SK-N-MC (cell line): ENCODE data around the gene ADCY9.

ENCODE experiments used
- EZH2 ChIP-seq: fragments of 200-600 bp; sonication (generic); IDR thresholded peaks from one replicate; pipeline ENCODE4 v1.6.1; 2017; ENCODE audit warnings: antibody characterized with exemption
- FOXP2 ChIP-seq: optimal IDR thresholded peaks from 2 replicates; pipeline ENCODE3; 2011; ENCODE audit warnings: mild to moderate bottlenecking, moderate library complexity; ENCODE audit not compliant: insufficient read depth; ENCODE audit errors: extremely low read length, control extremely low read depth
- POLR2AphosphoS5 ChIP-seq: IDR thresholded peaks from 2 replicates; pipeline ENCODE4 v1.6.1; 2012; ENCODE audit warnings: mild to moderate bottlenecking, low read depth, low read length, borderline replicate concordance

- TF ChIP-seq EZH2: no peak
- no peak for TF ChIP-seq POLR2AphosphoS5
- TF ChIP-seq FOXP2: no peak
Observed at GRCh38 chr16:4131621-4132020, 15.4 kb upstream of the ADCY9 start.
